Anterior cingulate cortex (tissue), 58 donors: ENCODE results near the gene SPNS3.
A peak's percentile ranks its signal among the peaks of the same experiment; 100 is the strongest.

Source experiments
- DNase-seq, 58 donors: peaks; one replicate each; lab custom pipeline; 2025; lab: John Stamatoyannopoulos, UW

SPNS3 gene

GRCh38 chr17:4536259-4536741 is 102.6 kb downstream of the SPNS3 start:
- peak in 12 of 58 donors; percentile 21 to 66 (median 35) for DNase-seq

GRCh38 chr17:4536742-4537411 is 103.1 kb downstream of the SPNS3 start:
- peak in 8 of 58 donors; percentile 13 to 66 (median 53) for DNase-seq
